BJ (cell line): Measurements from ENCODE around the gene PFKFB2. TPM values are rescaled to one million over a fixed set of nuclear protein-coding genes. Genes with fewer than 3 reads are reported as not detected.

Experiments used
- CTCF ChIA-PET: fragments of 350-600 bp; formaldehyde crosslinking; extraction: SDS; loops from one replicate; lab custom pipeline; 2021; ENCODE audit warnings: antibody characterized with exemption, inconsistent platforms; lab: Yijun Ruan, JAX
- POLR2A ChIA-PET: fragments of 300-600 bp; sonication (Branson Sonifier 250); formaldehyde crosslinking; extraction: SDS; loops from one replicate; lab custom pipeline; 2021; ENCODE audit warnings: antibody characterized with exemption; lab: Charles Lee
- DNase-seq: peaks from one replicate; pipeline ENCODE4 v3.0.0-alpha.2; 2011; ENCODE audit warnings: low read depth
- H3K27me3 ChIP-seq: 2 replicates; pipeline ENCODE4 v1.6.0; 2011; ENCODE audit warnings: low read length; ENCODE audit not compliant: control insufficient read depth, insufficient read depth
- H3K36me3 ChIP-seq: 2 replicates; pipeline ENCODE4 v1.5.1; 2011; ENCODE audit warnings: low read length; ENCODE audit not compliant: control insufficient read depth, insufficient read depth
- H3K4me3 ChIP-seq: 2 replicates; pipeline ENCODE4 v1.5.1; 2011; ENCODE audit warnings: low read depth, mild to moderate bottlenecking, control low read depth, low read length
- CTCF ChIP-seq: IDR thresholded peaks from 2 replicates; pipeline ENCODE4 v1.5.1; 2011; ENCODE audit warnings: low read depth, mild to moderate bottlenecking, control low read depth, inconsistent platforms, low read length, moderate library complexity; ENCODE audit not compliant: insufficient read depth
- polyA plus RNA-seq: library from polyadenylated mRNA; depleted of rRNA; stranded (reverse); fragments of >200 nt; gene quantifications from 2 replicates; pipeline ENCODE4 v1.2.3, GENCODE V29; 2011

PFKFB2 gene
- polyA plus RNA-seq, 1 experiment = 1.5 TPM

- DNase-seq = no peak
- H3K27me3 ChIP-seq = no peaks in the 10 kb centered on the region
- TF ChIP-seq CTCF = no peak
- no peaks in the 10 kb centered on the region for H3K36me3 ChIP-seq
- POLR2A ChIA-PET = no interaction called here
- no peak overlapping the region for H3K4me3 ChIP-seq
- CTCF ChIA-PET = interaction anchor here (1.1 kb wide), 1 partner anchor 16 kb away, joined by 3 read pairs; no protein-coding TSS in a partner anchor
Measured at GRCh38 chr1:207101720-207102119, 48.6 kb downstream of the PFKFB2 start.

GRCh38 chr1:207102146-207102545 lies 49.1 kb downstream of the PFKFB2 start:
- CTCF ChIA-PET = no interaction called here
- POLR2A ChIA-PET = no interaction called here
- DNase-seq = no peak
- H3K4me3 ChIP-seq = no peak overlapping the region
- TF ChIP-seq CTCF = no peak
- H3K27me3 ChIP-seq = no peaks in the 10 kb centered on the region
- no peaks in the 10 kb centered on the region for H3K36me3 ChIP-seq

GRCh38 chr1:207102659-207103058 lies 49.6 kb downstream of the PFKFB2 start:
- TF ChIP-seq CTCF = no peak
- Histone ChIP-seq H3K36me3 (no peaks in the 10 kb centered on the region), H3K4me3 (no peak overlapping the region), H3K27me3 (no peaks in the 10 kb centered on the region)
- no peak for DNase-seq
- CTCF ChIA-PET = no interaction called here
- POLR2A ChIA-PET = no interaction called here

- H3K36me3 ChIP-seq = no peaks in the 10 kb centered on the region
- no peak for DNase-seq
- ChIA-PET CTCF (no interaction called here), POLR2A (no interaction called here)
- no peak for TF ChIP-seq CTCF
- no peaks in the 10 kb centered on the region for H3K27me3 ChIP-seq
- H3K4me3 ChIP-seq = no peak within 1 kb of the TSS
Measured at GRCh38 chr1:207103892-207104373, 50.9 kb downstream of the PFKFB2 start, which contains the start of gene C4BPA. TSS of gene C4BPA (plus strand) at chr1:207104233. CDS start at chr1:207113026, 8,793 bp downstream.

GRCh38 chr1:207109004-207109403 lies 55.9 kb downstream of the PFKFB2 start:
- no peak for TF ChIP-seq CTCF
- H3K27me3 ChIP-seq = no peaks in the 10 kb centered on the region; the same call in 1 of the 2 replicates
- H3K36me3 ChIP-seq = no peaks in the 10 kb centered on the region
- no peak overlapping the region for H3K4me3 ChIP-seq
- DNase-seq = no peak
- ChIA-PET CTCF (no interaction called here), POLR2A (no interaction called here)
